NCI-H460 (cell line): Measurements from ENCODE around the gene ADAM12. TPM values are rescaled to one million over a fixed set of nuclear protein-coding genes. Genes with fewer than 3 reads are reported as not detected.
"Not testable (repeated sequence)": the region's sequence is repeated elsewhere in the genome, so short reads cannot be mapped to it uniquely, and the experiment has no call there.

Experiments used
- DNase-seq: peaks from one replicate; pipeline ENCODE4 v3.0.0-alpha.2; 2016; ENCODE audit warnings: low read depth; ENCODE audit errors: extremely low read depth
- total RNA-seq: library from RNA; depleted of rRNA; stranded (reverse); fragments of >200 nt; shearing (Covaris generic); gene quantifications from 2 replicates; pipeline ENCODE4 v1.2.3, GENCODE V29; 2014

Gene ADAM12
- total RNA-seq, 1 experiment from 2014 or later, result 1.1 TPM

DNA sequence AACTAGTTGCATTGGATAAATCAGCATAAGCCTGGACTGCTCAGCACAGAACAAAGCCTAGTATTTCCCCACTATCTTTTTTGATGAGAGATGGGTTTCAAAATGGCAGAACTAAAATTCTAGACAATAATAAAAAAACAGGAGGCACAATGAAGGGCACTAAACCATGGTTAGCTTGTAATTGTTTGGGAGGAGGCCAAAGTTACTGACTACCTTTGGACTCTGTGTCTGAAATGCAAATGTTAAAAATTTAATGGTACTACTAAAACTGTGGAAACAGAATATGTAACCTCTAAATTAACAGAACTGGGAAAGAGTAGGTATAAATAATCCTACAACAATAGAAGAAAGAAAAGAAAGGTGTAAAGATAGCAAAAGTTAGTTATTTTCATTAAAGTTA is 13.0 kb downstream of the ADAM12 start:
- DNase-seq, result no peak

DNA sequence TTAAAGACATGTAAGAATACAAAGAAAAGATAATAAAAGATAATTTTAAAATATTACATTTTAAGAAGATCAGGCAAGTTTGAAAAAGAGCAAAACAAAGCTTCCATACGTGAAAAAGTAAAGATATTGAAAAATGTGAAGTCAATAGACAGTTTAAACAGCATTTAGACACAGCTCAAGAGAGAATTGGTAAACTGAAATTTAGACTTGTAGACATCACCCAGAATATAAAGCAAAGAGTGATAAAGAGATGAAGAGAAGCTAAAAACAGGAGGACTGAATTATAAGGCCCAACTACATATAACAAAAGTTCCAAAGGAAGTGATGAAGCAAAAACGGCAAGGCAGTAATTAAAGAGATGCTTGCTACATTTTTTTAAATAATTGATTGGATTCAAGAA is 13.8 kb downstream of the ADAM12 start:
- DNase-seq, result no peak

DNA sequence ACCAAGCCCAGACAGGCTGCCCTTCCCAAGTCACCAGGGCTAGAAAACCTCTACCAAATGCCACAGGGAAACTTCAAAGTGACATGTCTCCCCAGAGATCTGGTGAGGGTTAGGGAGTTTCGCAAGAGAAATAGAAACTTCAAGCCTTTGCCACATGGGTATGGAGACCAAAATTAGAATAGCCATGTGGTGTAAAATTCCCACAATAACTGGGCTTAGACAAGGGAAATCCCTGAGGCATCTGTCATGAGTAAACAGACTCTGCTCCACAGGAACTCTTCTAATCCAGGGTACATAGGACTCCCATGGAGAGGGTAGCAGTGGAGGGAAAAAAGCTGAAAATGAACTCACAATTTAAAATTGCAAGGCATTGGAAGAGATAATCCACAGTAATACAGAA is 14.3 kb downstream of the ADAM12 start:
- no peak for DNase-seq

- no peak for DNase-seq
Measured at GRCh38 chr10:126373147-126373546, 15.1 kb downstream of the ADAM12 start.

- DNase-seq, result no peak
Measured at GRCh38 chr10:126372396-126372795, 15.9 kb downstream of the ADAM12 start.

DNA sequence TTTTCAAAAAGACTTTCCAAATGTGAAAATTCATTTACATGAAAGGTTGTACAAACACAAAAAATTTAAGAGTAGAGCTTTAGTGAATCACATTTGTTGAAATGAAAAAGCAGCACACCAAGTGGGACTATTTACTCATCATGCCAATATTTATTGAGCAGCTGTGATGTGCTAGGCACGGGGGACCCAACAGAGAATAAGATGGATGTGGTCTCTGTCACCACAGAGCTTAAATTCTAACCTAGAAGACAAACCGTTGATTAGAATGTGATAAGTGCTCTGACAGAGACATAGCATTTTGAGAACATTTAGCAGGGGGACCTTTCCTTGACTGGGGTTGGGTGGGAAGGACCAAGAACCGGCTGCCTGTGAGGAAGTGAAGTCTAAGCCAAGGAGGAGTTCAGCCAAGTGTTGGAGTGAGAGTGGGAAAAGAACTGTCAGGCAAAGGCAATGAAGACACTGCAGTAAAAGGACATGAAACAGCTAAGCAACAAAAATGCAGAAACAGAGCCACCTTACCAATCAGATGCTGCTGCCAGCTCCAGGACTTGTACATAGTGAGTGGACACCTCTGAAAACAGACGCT is 19.1 kb downstream of the ADAM12 start:
- DNase-seq, result no peak

DNA sequence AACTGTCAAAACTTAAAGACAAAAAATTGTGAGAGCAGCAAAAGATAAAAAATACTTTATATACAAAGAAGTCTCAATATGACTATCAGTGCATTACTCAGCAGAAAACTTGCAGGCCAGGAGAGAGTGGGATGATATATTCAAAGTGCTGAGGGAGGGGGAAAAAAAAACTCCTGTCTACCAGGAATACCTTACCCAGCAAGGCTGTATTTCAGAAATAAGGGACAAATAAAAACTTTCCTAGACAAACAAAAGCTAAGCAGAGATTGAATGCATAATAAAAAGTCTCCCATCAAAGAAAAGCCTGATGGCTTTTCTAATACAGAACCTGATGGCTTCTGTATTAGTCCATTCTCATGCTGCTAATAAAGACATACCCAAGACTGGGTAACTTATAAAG is 31.1 kb downstream of the ADAM12 start:
- no peak for DNase-seq

- DNase-seq, result no peak
Measured at GRCh38 chr10:126353666-126354065, 34.6 kb downstream of the ADAM12 start.

DNA sequence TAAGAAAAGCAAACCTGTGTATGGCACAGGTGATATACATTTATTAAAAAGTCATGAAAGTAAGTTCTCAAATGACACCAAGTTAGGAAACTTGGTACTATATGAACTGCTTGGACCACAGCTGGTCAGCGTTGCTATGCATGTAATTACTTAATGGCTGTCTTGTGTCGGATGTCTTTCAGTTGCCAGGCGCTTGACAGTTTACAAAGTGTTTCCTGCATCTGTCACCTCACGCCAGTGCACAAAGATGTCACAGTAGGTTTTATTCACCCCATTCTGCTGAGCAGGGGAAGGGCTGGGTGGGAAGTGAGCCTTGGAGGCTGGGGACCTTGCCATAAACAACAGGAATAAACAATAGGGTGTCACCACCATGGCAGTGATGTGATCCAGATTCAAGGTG is 35.8 kb downstream of the ADAM12 start:
- no peak for DNase-seq

DNA sequence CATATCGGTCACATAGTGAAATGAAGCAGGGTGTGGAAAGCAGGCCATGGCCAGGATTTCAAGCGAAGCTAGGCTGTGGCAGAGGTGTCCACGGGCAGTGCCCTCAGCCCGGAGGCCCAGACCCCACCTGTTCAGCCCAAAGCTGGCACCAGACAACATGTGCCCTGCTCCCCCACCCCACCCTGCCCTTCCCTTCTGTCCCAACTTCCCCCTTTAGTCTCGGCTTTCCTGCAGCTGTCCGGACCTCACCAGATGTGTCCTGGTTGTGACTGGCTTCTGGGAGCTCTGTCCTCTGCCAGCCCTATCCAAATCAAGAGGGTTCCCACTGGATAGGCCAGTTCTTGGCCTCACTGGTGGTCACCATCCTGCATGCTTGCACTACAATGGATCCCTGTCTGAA is 37.3 kb downstream of the ADAM12 start:
- no peak for DNase-seq

GRCh38 chr10:126350216-126350992 is 37.9 kb downstream of the ADAM12 start:
- no peak for DNase-seq

DNA sequence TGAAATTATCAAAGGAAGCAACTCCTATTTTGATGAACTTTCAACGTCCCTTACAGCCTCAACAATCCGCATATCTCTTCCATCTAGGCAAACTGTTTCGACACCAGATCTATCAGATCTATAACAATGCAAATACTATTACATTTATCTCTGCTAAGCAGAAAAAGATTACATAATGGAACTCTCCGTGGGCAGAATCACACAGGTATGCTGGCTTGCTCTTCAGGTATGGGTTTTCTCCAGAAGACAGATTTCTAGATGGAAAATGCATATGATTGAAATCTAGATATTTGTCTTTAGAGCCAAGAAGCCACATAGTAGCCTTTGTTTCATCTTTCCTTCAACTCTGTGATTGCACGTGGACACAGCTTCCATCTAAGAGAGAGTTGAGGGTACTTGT is 38.6 kb downstream of the ADAM12 start:
- DNase-seq, result no peak

- DNase-seq, result no peak
Measured at GRCh38 chr10:126349101-126349500, 39.2 kb downstream of the ADAM12 start.

DNA sequence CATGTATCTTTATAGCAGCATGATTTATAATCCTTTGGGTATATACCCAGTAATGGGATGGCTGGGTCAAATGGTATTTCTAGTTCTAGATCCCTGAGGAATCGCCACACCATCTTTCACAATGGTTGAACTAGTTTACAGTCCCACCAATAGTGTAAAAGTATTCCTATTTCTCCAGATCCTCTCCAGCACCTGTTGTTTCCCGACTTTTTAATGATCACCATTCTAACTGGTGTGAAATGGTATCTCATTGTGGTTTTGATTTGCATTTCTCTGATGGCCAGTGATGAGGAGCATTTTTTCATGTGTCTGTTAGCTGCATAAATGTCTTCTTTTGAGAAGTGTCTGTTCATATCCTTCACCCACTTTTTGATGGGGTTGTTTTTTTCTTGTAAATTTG is 44.8 kb downstream of the ADAM12 start:
- DNase-seq, result not testable (repeated sequence)

- DNase-seq, result no peak
Measured at GRCh38 chr10:126342680-126343079, 45.6 kb downstream of the ADAM12 start.

GRCh38 chr10:126341491-126341890 is 46.8 kb downstream of the ADAM12 start:
- DNase-seq, result no peak

DNA sequence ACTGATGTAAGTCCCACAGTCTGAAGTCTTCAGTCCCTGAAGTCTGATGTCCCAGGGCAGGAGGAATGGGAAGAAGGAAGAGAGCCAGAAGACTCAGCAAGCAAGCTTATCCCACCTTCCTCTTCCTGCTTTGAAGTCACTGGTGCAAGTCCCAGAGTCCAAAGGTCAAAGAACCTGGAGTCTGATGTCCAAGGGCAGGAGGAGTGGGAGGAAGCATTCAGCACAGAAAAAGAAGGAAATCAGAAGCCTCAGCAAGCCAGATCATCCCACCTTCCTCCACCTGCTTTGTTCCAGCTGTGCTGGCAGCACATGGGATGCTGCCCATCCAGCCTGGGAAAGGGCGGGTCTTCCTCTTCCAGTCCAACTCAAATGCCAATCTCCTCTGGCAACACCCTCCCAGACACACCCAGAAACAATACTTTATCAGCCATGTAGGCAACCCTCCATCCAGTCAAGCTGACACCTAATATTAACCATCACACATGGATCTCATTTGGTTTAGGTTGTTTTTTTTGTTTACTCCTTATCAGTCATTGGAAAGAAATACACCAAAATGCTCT is 50.9 kb downstream of the ADAM12 start:
- no peak for DNase-seq

- no peak for DNase-seq
Measured at GRCh38 chr10:126336801-126337200, 51.5 kb downstream of the ADAM12 start.

GRCh38 chr10:126334272-126334671 is 54.0 kb downstream of the ADAM12 start:
- DNase-seq, result no peak

DNA sequence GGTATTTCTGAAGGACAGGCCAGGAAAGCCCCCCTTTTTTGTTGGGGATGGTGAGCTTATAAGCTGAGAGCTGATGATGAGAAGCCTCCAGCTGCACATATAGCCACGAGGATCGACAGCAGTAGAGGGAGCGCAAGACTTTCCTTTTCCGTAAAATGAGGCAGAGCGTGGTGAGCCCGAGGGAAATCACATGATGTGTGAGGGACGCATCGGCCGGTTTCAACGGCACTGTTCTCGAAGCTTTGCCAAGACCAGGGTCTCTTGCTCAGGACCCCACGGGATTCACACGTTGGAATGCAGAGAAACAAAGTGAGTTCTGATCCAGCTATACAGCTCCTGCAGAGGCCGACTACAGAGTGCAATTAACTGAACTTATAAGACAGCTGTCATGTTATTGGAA is 55.7 kb downstream of the ADAM12 start:
- DNase-seq, result no peak

- no peak for DNase-seq
Measured at GRCh38 chr10:126331101-126331500, 57.2 kb downstream of the ADAM12 start.

DNA sequence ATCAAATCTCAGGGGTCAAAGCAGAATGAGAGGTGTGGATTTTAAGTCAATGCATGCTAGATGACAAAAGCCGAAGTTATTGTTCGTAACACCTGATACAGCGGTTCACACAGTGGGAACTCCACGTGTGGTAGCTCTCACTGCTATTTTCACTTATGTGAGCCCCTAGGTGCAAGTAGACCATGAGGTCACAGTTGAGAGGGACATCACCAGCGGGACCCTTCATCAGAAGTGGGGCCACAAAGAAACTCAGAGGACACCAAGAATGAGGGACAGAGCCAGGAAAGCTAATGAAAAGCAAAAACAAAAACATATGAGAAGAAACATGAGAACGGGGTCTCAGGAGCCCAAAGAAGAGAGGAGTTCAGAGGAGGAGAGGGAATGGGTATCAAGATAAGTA is 63.5 kb downstream of the ADAM12 start:
- DNase-seq, result no peak
